H1 (cell line): ENCODE measurements around the gene DNMT3L. TPM values are rescaled to one million over a fixed set of nuclear protein-coding genes. Genes with fewer than 3 reads are reported as not detected.
"Not testable (repeated sequence)": the region's sequence is repeated elsewhere in the genome, so short reads cannot be mapped to it uniquely, and the experiment has no call there.

ENCODE experiments used
- CTCF ChIA-PET: fragments of 300-600 bp; sonication (Branson Sonifier 250); formaldehyde crosslinking; loops from one replicate; lab custom pipeline; 2021; ENCODE audit not compliant: partially characterized antibody; lab: Charles Lee
- POLR2A ChIA-PET: fragments of 300-600 bp; sonication (Branson Sonifier 250); formaldehyde crosslinking; loops from one replicate; lab custom pipeline; 2021; ENCODE audit warnings: inconsistent platforms; ENCODE audit not compliant: partially characterized antibody; lab: Charles Lee
- DNase-seq, 2 experiments: peaks; one replicate each; pipeline versions ENCODE4 v3.0.0 to v3.0.0-alpha.2; 2010 to 2022; ENCODE audit warnings: low spot score in 2 of 2, low read depth in 1 of 2, mixed read lengths in 1 of 2
- FAIRE-seq: peaks from 2 replicates; lab custom pipeline; 2011; peaks lifted over from hg19 to GRCh38; lab: Jason Lieb, UNC
- H2AFZ ChIP-seq: 2 replicates; pipeline ENCODE4 v1.8.1; 2012; ENCODE audit warnings: low read length, inconsistent platforms
- H2AK5ac ChIP-seq: 2 replicates; pipeline ENCODE4 v1.6.1; 2013; ENCODE audit warnings: low read depth, low read length
- H2BK120ac ChIP-seq: replicated peaks from 2 replicates; pipeline ENCODE3; 2013; ENCODE audit warnings: low read depth, low read length, inconsistent platforms
- H2BK12ac ChIP-seq: 2 replicates; pipeline ENCODE4 v1.6.1; 2013; ENCODE audit warnings: low read depth, low read length
- H2BK15ac ChIP-seq: 2 replicates; pipeline ENCODE4 v1.6.1; 2013; ENCODE audit warnings: low read length
- H2BK20ac ChIP-seq: 2 replicates; pipeline ENCODE4 v1.6.1; 2013; ENCODE audit warnings: low read length
- H2BK5ac ChIP-seq: 2 replicates; pipeline ENCODE4 v1.6.1; 2013; ENCODE audit warnings: low read depth, low read length
- H3K14ac ChIP-seq: 2 replicates; pipeline ENCODE4 v1.6.1; 2013; ENCODE audit warnings: inconsistent platforms; ENCODE audit not compliant: insufficient read length
- H3K18ac ChIP-seq: 2 replicates; pipeline ENCODE4 v1.6.1; 2013; ENCODE audit warnings: low read length; ENCODE audit errors: extremely low read depth
- H3K23ac ChIP-seq: 2 replicates; pipeline ENCODE4 v1.6.1; 2013; ENCODE audit warnings: inconsistent platforms; ENCODE audit not compliant: insufficient read length
- H3K23me2 ChIP-seq: 2 replicates; pipeline ENCODE4 v1.6.1; 2013; ENCODE audit warnings: low read depth, low read length
- H3K27ac ChIP-seq: 2 replicates; pipeline ENCODE4 v1.6.1; 2011; ENCODE audit warnings: low read depth, low read length, inconsistent platforms
- H3K27me3 ChIP-seq, 4 experiments: replicated peaks in 1 of 4; 1 replicate in 1 of 4; 2 replicates in 3 of 4; pipeline versions ENCODE4 v1.6.1 to v1.8.1; 2011 to 2013; ENCODE audit warnings: low read length in 3 of 4, mild to moderate bottlenecking in 3 of 4, inconsistent platforms in 2 of 4, mixed read lengths in 2 of 4, moderate library complexity in 1 of 4; ENCODE audit not compliant: control insufficient read depth in 3 of 4, insufficient read depth in 3 of 4; ENCODE audit errors: extremely low read depth in 1 of 4
- H3K36me3 ChIP-seq, 4 experiments: 2 replicates each; pipeline versions ENCODE4 v1.6.1 to v1.8.1; 2011 to 2013; ENCODE audit warnings: mild to moderate bottlenecking in 4 of 4, low read length in 3 of 4, moderate library complexity in 2 of 4, control low read depth in 1 of 4, inconsistent platforms in 1 of 4; ENCODE audit not compliant: insufficient read depth in 4 of 4, control insufficient read depth in 2 of 4
- H3K4ac ChIP-seq: replicated peaks from 2 replicates; pipeline ENCODE3; 2013; ENCODE audit warnings: low read length, low read depth, mixed read lengths, inconsistent platforms; ENCODE audit not compliant: insufficient read length
- H3K4me1 ChIP-seq, 4 experiments: replicated peaks in 1 of 4; 1 replicate in 1 of 4; 2 replicates in 3 of 4; pipeline versions ENCODE4 v1.6.1 to v1.8.1; 2011 to 2013; ENCODE audit warnings: low read length in 3 of 4, inconsistent platforms in 2 of 4, mixed read lengths in 1 of 4; ENCODE audit not compliant: insufficient read depth in 4 of 4, control insufficient read depth in 3 of 4
- H3K4me2 ChIP-seq, 2 experiments: 2 replicates each; pipeline versions ENCODE4 v1.6.1 to v1.8.1; 2011 to 2013; ENCODE audit warnings: low read depth in 2 of 2, low read length in 2 of 2, control low read depth in 1 of 2, inconsistent platforms in 1 of 2, mild to moderate bottlenecking in 1 of 2; ENCODE audit not compliant: insufficient read depth in 1 of 2
- H3K4me3 ChIP-seq, 4 experiments: fragments of 200-600, 300-600 bp in 1 of 4; sonication (generic), shearing (Covaris generic), sonication (Bioruptor Twin) in 1 of 4; 2 replicates each; pipeline versions ENCODE4 v1.5.1 to v1.8.1; 2011 to 2016; ENCODE audit warnings: low read length in 4 of 4, low read depth in 3 of 4, control low read depth in 2 of 4, inconsistent platforms in 2 of 4, mild to moderate bottlenecking in 2 of 4, mixed read lengths in 1 of 4, moderate library complexity in 1 of 4; ENCODE audit not compliant: insufficient read depth in 2 of 4; ENCODE audit errors: extremely low read depth in 1 of 4
- H3K56ac ChIP-seq: replicated peaks from 2 replicates; pipeline ENCODE3; 2013; ENCODE audit warnings: low read depth, mild to moderate bottlenecking, mixed read lengths, low read length, inconsistent platforms; ENCODE audit not compliant: insufficient read length
- H3K79me1 ChIP-seq: 2 replicates; pipeline ENCODE4 v1.6.1; 2013; ENCODE audit warnings: low read depth, low read length, control low read depth
- H3K79me2 ChIP-seq, 2 experiments: 2 replicates each; pipeline versions ENCODE4 v1.6.1 to v1.8.1; 2012 to 2013; ENCODE audit warnings: low read length in 2 of 2, mild to moderate bottlenecking in 2 of 2, inconsistent platforms in 1 of 2; ENCODE audit not compliant: insufficient read depth in 2 of 2, control insufficient read depth in 1 of 2
- H3K9ac ChIP-seq, 4 experiments: replicated peaks in 1 of 4; 1 replicate in 1 of 4; 2 replicates in 3 of 4; pipeline versions ENCODE4 v1.6.1 to v1.8.1; 2011 to 2013; ENCODE audit warnings: low read depth in 3 of 4, low read length in 3 of 4, control low read depth in 2 of 4, mild to moderate bottlenecking in 2 of 4, moderate library complexity in 2 of 4, inconsistent platforms in 1 of 4; ENCODE audit errors: extremely low read depth in 1 of 4
- H3K9me3 ChIP-seq, 2 experiments: 2 replicates each; pipeline versions ENCODE4 v1.6.1 to v1.8.1; 2012 to 2013; ENCODE audit warnings: mild to moderate bottlenecking in 2 of 2, moderate library complexity in 2 of 2, control low read depth in 1 of 2, inconsistent platforms in 1 of 2, low read depth in 1 of 2, low read length in 1 of 2, mixed read lengths in 1 of 2; ENCODE audit not compliant: insufficient read depth in 2 of 2
- H4K20me1 ChIP-seq, 2 experiments: replicated peaks in 1 of 2; 2 replicates each; pipeline versions ENCODE3 to v1.8.1; 2011 to 2013; ENCODE audit warnings: inconsistent platforms in 2 of 2, low read length in 2 of 2, mild to moderate bottlenecking in 1 of 2; ENCODE audit not compliant: insufficient read depth in 2 of 2, control insufficient read depth in 1 of 2
- H4K5ac ChIP-seq: 2 replicates; pipeline ENCODE4 v1.6.1; 2013; ENCODE audit warnings: low read length, low read depth, mixed read lengths, inconsistent platforms; ENCODE audit not compliant: insufficient read length
- H4K8ac ChIP-seq: 2 replicates; pipeline ENCODE4 v1.8.0; 2013; ENCODE audit warnings: mild to moderate bottlenecking, moderate library complexity, low read length, inconsistent platforms; ENCODE audit not compliant: insufficient read depth; ENCODE audit errors: extremely low read depth
- H4K91ac ChIP-seq: replicated peaks from 2 replicates; pipeline ENCODE3; 2013; ENCODE audit warnings: low read length, mixed read lengths, inconsistent platforms; ENCODE audit not compliant: insufficient read length
- WGBS, 2 experiments: shearing (Covaris generic) in 1 of 2; methylation state at CpG; one replicate each; pipeline versions ENCODE4 v1.1.6 to v1.1.7; 2013 to 2015; ENCODE audit warnings: low lambda C conversion rate in 2 of 2, mixed read lengths in 2 of 2, inconsistent platforms in 1 of 2, low coverage in 1 of 2, missing lambda C conversion rate in 1 of 2; ENCODE audit not compliant: insufficient replicate concordance in 2 of 2, insufficient coverage in 1 of 2, insufficient read length in 1 of 2; ENCODE audit errors: extremely low coverage in 1 of 2, missing lambda C conversion rate in 1 of 2; 5-methylcytosine and 5-hydroxymethylcytosine counted together
- polyA plus RNA-seq, 7 experiments: library from polyadenylated mRNA; depleted of rRNA in 3 of 7; stranded (reverse) in 5 of 7; unstranded in 2 of 7; fragments of >200 nt in 5 of 7; fragments of 200-250 nt in 2 of 7; gene quantifications; 1 replicate in 5 of 7; 2 replicates in 1 of 7; 4 replicates in 1 of 7; pipeline versions ENCODE4 v1.2.1 to v1.2.3, GENCODE V29; 2011 to 2013; ENCODE audit warnings: missing spikeins in 2 of 7, mixed read lengths in 2 of 7
- total RNA-seq: library from RNA; stranded (reverse); fragmentation: NEBNext Ultra II Directional; extraction: Animal tissue kit (Norgen Biotek cat#: 25700); gene quantifications from 2 replicates; pipeline ENCODE4 v1.2.1, GENCODE V29; 2021

Gene DNMT3L
- total and polyA plus RNA-seq, 2 of the 8 experiments (the other 6 are each of a cell fraction or from before 2014, with no cell fraction given), result 0.06 TPM; not detected in 1

DNA sequence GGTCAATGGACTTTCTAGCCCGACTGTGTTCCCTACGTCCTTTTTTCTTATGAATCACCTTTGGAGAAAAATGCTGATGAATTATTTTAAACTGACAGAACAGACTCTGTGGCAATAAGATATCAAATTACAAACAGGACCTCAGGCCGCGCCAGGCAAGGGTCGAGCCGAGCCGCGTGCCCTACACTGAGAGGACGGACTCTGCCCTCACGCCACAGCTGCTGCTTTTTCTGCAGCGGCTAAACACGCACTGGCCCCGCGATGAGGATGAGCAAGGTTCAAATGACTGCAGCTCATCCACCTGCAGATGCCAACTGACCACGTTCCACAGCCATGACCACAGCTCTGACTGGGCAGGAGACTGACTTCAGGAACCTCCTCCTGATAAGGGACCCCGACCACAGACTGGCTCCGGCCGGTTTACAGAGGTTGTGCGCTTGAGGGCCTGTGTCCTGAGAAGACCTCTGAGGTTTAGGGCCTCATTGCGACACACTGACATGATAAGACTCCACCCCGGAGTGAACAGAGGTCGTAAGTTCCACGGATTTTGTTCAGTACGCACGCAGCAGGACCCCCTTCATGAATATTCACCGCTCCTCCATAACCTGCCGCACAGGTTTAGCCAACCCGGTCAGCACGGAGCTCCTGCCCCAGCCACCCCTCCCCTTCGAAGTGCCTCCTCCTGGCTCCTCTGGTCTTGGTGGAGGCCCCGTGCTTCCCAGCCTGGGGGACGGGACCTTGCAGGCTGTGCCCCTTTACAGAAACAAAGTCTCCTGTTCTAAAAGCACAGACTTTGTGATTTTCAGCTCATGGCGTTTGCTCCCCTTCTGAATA is 12.3 kb downstream of the DNMT3L start:
- H3K23ac ChIP-seq, H3K9ac ChIP-seq, H2AK5ac ChIP-seq, H2BK120ac ChIP-seq, H2BK20ac ChIP-seq, H3K4me3 ChIP-seq, H3K36me3 ChIP-seq, H4K8ac ChIP-seq, H3K18ac ChIP-seq, H4K91ac ChIP-seq, H3K4ac ChIP-seq, H2BK15ac ChIP-seq, H4K20me1 ChIP-seq, H3K4me1 ChIP-seq, POLR2A ChIA-PET, H3K56ac ChIP-seq, H2BK5ac ChIP-seq, H2AFZ ChIP-seq, H3K4me2 ChIP-seq, H3K79me2 ChIP-seq, FAIRE-seq, H3K27me3 ChIP-seq, H3K9me3 ChIP-seq, H3K14ac ChIP-seq, H2BK12ac ChIP-seq, H3K79me1 ChIP-seq, H3K23me2 ChIP-seq, DNase-seq, H3K27ac ChIP-seq, H4K5ac ChIP-seq, CTCF ChIA-PET: not testable (repeated sequence)
- no CpG with 5 or more reads among the region's 33 CpGs for WGBS, 2 experiments

DNA sequence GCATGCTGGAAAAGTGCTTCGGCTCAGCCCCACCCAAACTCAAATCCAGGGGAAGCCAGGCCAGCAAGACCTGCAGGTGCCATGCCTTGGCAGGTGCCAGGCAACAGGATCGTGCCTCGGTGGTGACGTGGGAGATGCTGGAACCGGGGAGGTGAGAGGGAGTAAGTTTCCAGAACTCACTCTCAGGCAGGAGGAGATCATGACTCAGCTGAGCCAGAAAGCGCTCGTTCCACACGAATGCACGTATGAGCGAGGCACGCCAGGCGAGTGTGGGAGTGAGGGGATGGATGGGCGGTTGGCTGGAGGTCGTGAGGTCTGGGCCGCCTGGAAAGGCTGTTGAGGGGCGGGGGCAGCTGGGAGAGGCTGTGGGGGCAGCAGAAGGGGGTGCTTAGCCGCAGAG is 13.8 kb downstream of the DNMT3L start:
- H3K36me3 ChIP-seq, H4K5ac ChIP-seq, H2BK12ac ChIP-seq, H2AFZ ChIP-seq, H2BK15ac ChIP-seq, H3K27ac ChIP-seq, H3K23ac ChIP-seq, H3K4me2 ChIP-seq, H3K4me1 ChIP-seq, H2BK20ac ChIP-seq, CTCF ChIA-PET, H3K14ac ChIP-seq, H4K20me1 ChIP-seq, H3K79me2 ChIP-seq, H2BK120ac ChIP-seq, FAIRE-seq, H2BK5ac ChIP-seq, H3K9me3 ChIP-seq, H3K27me3 ChIP-seq, H4K91ac ChIP-seq, H3K79me1 ChIP-seq, H3K23me2 ChIP-seq, H3K56ac ChIP-seq, H3K4me3 ChIP-seq, H4K8ac ChIP-seq, H3K18ac ChIP-seq, DNase-seq, H3K4ac ChIP-seq, H2AK5ac ChIP-seq, POLR2A ChIA-PET, H3K9ac ChIP-seq: not testable (repeated sequence)
- no CpG with 5 or more reads among the region's 17 CpGs for WGBS, 2 experiments
